Epidermal melanocyte (primary cell): ENCODE measurements around the gene TDRD9.
"Not testable (repeated sequence)": the region's sequence is repeated elsewhere in the genome, so short reads cannot be mapped to it uniquely, and the experiment has no call there.

Experiments used
- DNase-seq: peaks from one replicate; pipeline ENCODE4 v3.0.0; 2011; ENCODE audit warnings: low spot score; ENCODE audit not compliant: insufficient read length

Gene TDRD9

GRCh38 chr14:103974575-103974974 lies 46.3 kb downstream of the TDRD9 start:
- no peak for DNase-seq

GRCh38 chr14:103980623-103981238 lies 52.5 kb downstream of the TDRD9 start:
- DNase-seq = not testable (repeated sequence)

GRCh38 chr14:103984196-103984595 lies 55.9 kb downstream of the TDRD9 start:
- DNase-seq = no peak

GRCh38 chr14:103989034-103989433 lies 60.8 kb downstream of the TDRD9 start:
- DNase-seq = no peak

GRCh38 chr14:103989964-103990363 lies 61.7 kb downstream of the TDRD9 start:
- no peak for DNase-seq

- DNase-seq = no peak
Measured at GRCh38 chr14:103994535-103995184, 66.4 kb downstream of the TDRD9 start.

- DNase-seq = no peak
Measured at GRCh38 chr14:103995876-103996275, 67.6 kb downstream of the TDRD9 start.

GRCh38 chr14:103997391-103997790 lies 69.1 kb downstream of the TDRD9 start:
- DNase-seq = no peak

- no peak for DNase-seq
Measured at GRCh38 chr14:103998027-103998426, 69.8 kb downstream of the TDRD9 start.

GRCh38 chr14:103999795-104000440 lies 71.7 kb downstream of the TDRD9 start:
- DNase-seq = no peak

- no peak for DNase-seq
Measured at GRCh38 chr14:104001003-104001402, 72.7 kb downstream of the TDRD9 start.

GRCh38 chr14:104003616-104004015 lies 75.4 kb downstream of the TDRD9 start:
- no peak for DNase-seq

- DNase-seq = no peak
Measured at GRCh38 chr14:104004849-104005248, 76.6 kb downstream of the TDRD9 start.

- DNase-seq = no peak
Measured at GRCh38 chr14:104005489-104005888, 77.2 kb downstream of the TDRD9 start.

GRCh38 chr14:104007121-104007520 lies 78.9 kb downstream of the TDRD9 start:
- no peak for DNase-seq

- DNase-seq = no peak
Measured at GRCh38 chr14:104009297-104009696, 81.0 kb downstream of the TDRD9 start.

GRCh38 chr14:104011824-104012517 lies 83.7 kb downstream of the TDRD9 start:
- no peak for DNase-seq

- no peak for DNase-seq
Measured at GRCh38 chr14:104014764-104015163, 86.5 kb downstream of the TDRD9 start.

- no peak for DNase-seq
Measured at GRCh38 chr14:104016873-104017650, 88.8 kb downstream of the TDRD9 start.

- DNase-seq = no peak
Measured at GRCh38 chr14:104019029-104019428, 90.8 kb downstream of the TDRD9 start.

- DNase-seq = no peak
Measured at GRCh38 chr14:104019806-104020205, 91.5 kb downstream of the TDRD9 start.
